GM23248 (cell line): ENCODE measurements around the gene GABRR3. TPM values are rescaled to one million over a fixed set of nuclear protein-coding genes. Genes with fewer than 3 reads are reported as not detected.

Source experiments
- DNase-seq: peaks from one replicate; pipeline ENCODE4 v3.0.0-alpha.2; 2015
- H2AFZ ChIP-seq: fragments of 200-600 bp; sonication (generic); 2 replicates; pipeline ENCODE4 v1.6.1; 2016; ENCODE audit warnings: antibody characterized with exemption
- H3F3A ChIP-seq: fragments of 200-600 bp; sonication (generic); 2 replicates; pipeline ENCODE4 v1.6.1; 2016; ENCODE audit warnings: mild to moderate bottlenecking, antibody characterized with exemption, mixed run types; ENCODE audit not compliant: insufficient read depth
- H3K27ac ChIP-seq: fragments of 200-600 bp; sonication (generic); 2 replicates; pipeline ENCODE4 v1.5.1; 2016; ENCODE audit warnings: mild to moderate bottlenecking
- H3K27me3 ChIP-seq: fragments of 200-600 bp; sonication (generic); replicated peaks from 2 replicates; pipeline ENCODE4 v1.6.1; 2016; ENCODE audit warnings: mild to moderate bottlenecking; ENCODE audit not compliant: insufficient read depth
- H3K36me3 ChIP-seq: fragments of 200-600 bp; sonication (generic); 2 replicates; pipeline ENCODE4 v1.6.1; 2016; ENCODE audit warnings: low read depth, mild to moderate bottlenecking
- H3K4me1 ChIP-seq: fragments of 200-600 bp; sonication (generic); 2 replicates; pipeline ENCODE4 v1.6.1; 2016; ENCODE audit warnings: mild to moderate bottlenecking; ENCODE audit not compliant: insufficient read depth
- H3K4me2 ChIP-seq: fragments of 200-600 bp; sonication (generic); one replicate; pipeline ENCODE4 v1.6.1; 2016; ENCODE audit warnings: mild to moderate bottlenecking; ENCODE audit not compliant: unreplicated experiment
- H3K4me3 ChIP-seq: fragments of 200-600 bp; sonication (generic); 2 replicates; pipeline ENCODE4 v1.5.1; 2016; ENCODE audit warnings: mild to moderate bottlenecking
- H3K79me2 ChIP-seq: fragments of 200-600 bp; sonication (generic); 2 replicates; pipeline ENCODE4 v1.6.1; 2016; ENCODE audit warnings: mild to moderate bottlenecking; ENCODE audit not compliant: insufficient read depth
- H3K9ac ChIP-seq: fragments of 200-600 bp; sonication (generic); 2 replicates; pipeline ENCODE4 v1.6.1; 2016; ENCODE audit warnings: mild to moderate bottlenecking
- H3K9me2 ChIP-seq: fragments of 200-600 bp; sonication (generic); 2 replicates; pipeline ENCODE4 v1.6.1; 2016; ENCODE audit warnings: mixed run types, mild to moderate bottlenecking, moderate library complexity; ENCODE audit not compliant: insufficient read depth
- H3K9me3 ChIP-seq: fragments of 200-600 bp; sonication (generic); one replicate; pipeline ENCODE4 v1.6.1; 2017; ENCODE audit warnings: low read depth
- H4K20me1 ChIP-seq: fragments of 200-600 bp; sonication (generic); 2 replicates; pipeline ENCODE4 v1.6.0; 2016; ENCODE audit not compliant: insufficient read depth
- EZH2 ChIP-seq: fragments of 200-600 bp; sonication (generic); IDR thresholded peaks from 2 replicates; pipeline ENCODE4 v1.6.1; 2018; ENCODE audit warnings: antibody characterized with exemption, mild to moderate bottlenecking; ENCODE audit not compliant: insufficient read depth, poor library complexity, severe bottlenecking
- EZH2phosphoT487 ChIP-seq: fragments of 200-600 bp; sonication (generic); IDR thresholded peaks from 2 replicates; pipeline ENCODE4 v1.6.1; 2018; ENCODE audit warnings: antibody characterized with exemption, moderate library complexity, mild to moderate bottlenecking, low read depth; ENCODE audit not compliant: insufficient read depth
- WGBS, 2 experiments: methylation state at CpG; one replicate each; pipeline ENCODE4 v1.1.6; 2015 to 2017; ENCODE audit warnings: low lambda C conversion rate in 2 of 2, low coverage in 1 of 2; ENCODE audit errors: missing lambda C conversion rate in 2 of 2; 5-methylcytosine and 5-hydroxymethylcytosine counted together
- in situ Hi-C: fragments of 300-500 bp; cut with MboI; formaldehyde crosslinking; loops from 2 replicates; pipeline ENCODE4 v1.15.0; 2020
- polyA plus RNA-seq: library from polyadenylated mRNA; unstranded; fragments of >200 nt; fragmentation: Nextera tagmentation; extraction: Ambion mirVana; gene quantifications from 2 replicates; pipeline ENCODE4 v1.2.1, GENCODE V29; 2016
- total RNA-seq: library from RNA; depleted of rRNA; stranded (reverse); fragments of >200 nt; shearing (Covaris generic); gene quantifications from 2 replicates; pipeline ENCODE4 v1.2.3, GENCODE V29; 2014

GABRR3 gene
- total and polyA plus RNA-seq, 2 experiments from 2014 or later: not detected

- Histone ChIP-seq H3K4me3 (no peak overlapping the region), H3K79me2 (no peaks in the 10 kb centered on the region), H3K27me3 (no peaks in the 10 kb centered on the region; the same call in 1 of the 2 replicates), H3K27ac (no peak overlapping the region), H4K20me1 (no peaks in the 10 kb centered on the region), H2AFZ (no peak overlapping the region), H3K9me3 (no peaks in the 10 kb centered on the region), H3K36me3 (no peaks in the 10 kb centered on the region), H3K4me2 (no peak overlapping the region), H3K4me1 (no peaks in the 10 kb centered on the region), H3K9ac (no peak overlapping the region), H3F3A (no peaks in the 10 kb centered on the region), H3K9me2 (no peaks in the 10 kb centered on the region)
- no peak for TF ChIP-seq EZH2phosphoT487
- 82 to 83% methylated on average over 7 of the region's 7 CpGs for WGBS, 2 experiments
- no peak for DNase-seq
- in situ Hi-C loops: no loop called here
Observed at GRCh38 chr3:98010194-98010882, 24.8 kb downstream of the GABRR3 start.

- Histone ChIP-seq H3K27me3 (no peaks in the 10 kb centered on the region), H3K4me2 (no peak overlapping the region), H3K9me3 (no peaks in the 10 kb centered on the region), H3K36me3 (no peaks in the 10 kb centered on the region), H3K79me2 (no peaks in the 10 kb centered on the region), H4K20me1 (no peaks in the 10 kb centered on the region), H3K9me2 (no peaks in the 10 kb centered on the region), H3K4me1 (no peaks in the 10 kb centered on the region), H3F3A (no peaks in the 10 kb centered on the region), H3K9ac (no peak overlapping the region), H3K4me3 (no peak overlapping the region), H3K27ac (no peak overlapping the region), H2AFZ (no peak overlapping the region)
- TF ChIP-seq EZH2phosphoT487 (no peak), EZH2 (no peak)
- no peak for DNase-seq
- in situ Hi-C loops: no loop called here
- 4 to 14% methylated on average over 2 of the region's 2 CpGs for WGBS, 2 experiments
Observed at GRCh38 chr3:98008855-98009254, 26.3 kb downstream of the GABRR3 start.

- Histone ChIP-seq H3K4me1 (no peaks in the 10 kb centered on the region), H3K9me2 (no peaks in the 10 kb centered on the region), H3K27me3 (no peaks in the 10 kb centered on the region), H2AFZ (no peak overlapping the region), H3K4me3 (no peak overlapping the region), H3K9me3 (no peaks in the 10 kb centered on the region), H3K79me2 (no peaks in the 10 kb centered on the region), H3F3A (no peaks in the 10 kb centered on the region), H4K20me1 (no peaks in the 10 kb centered on the region), H3K27ac (no peak overlapping the region), H3K9ac (no peak overlapping the region), H3K4me2 (no peak overlapping the region), H3K36me3 (no peaks in the 10 kb centered on the region)
- in situ Hi-C loops: no loop called here
- WGBS, 2 experiments: 42 to 55% methylated on average over 2 of the region's 2 CpGs
- TF ChIP-seq EZH2phosphoT487 (no peak), EZH2 (no peak)
- DNase-seq: no peak
Observed at GRCh38 chr3:98005438-98005837, 29.7 kb downstream of the GABRR3 start.

GRCh38 chr3:98004721-98005120, 30.4 kb downstream of the GABRR3 start:
- 54 to 59% methylated on average over 3 of the region's 3 CpGs for WGBS, 2 experiments
- Histone ChIP-seq H3K79me2 (no peaks in the 10 kb centered on the region), H3K27me3 (no peaks in the 10 kb centered on the region; the same call in 1 of the 2 replicates), H3K36me3 (no peaks in the 10 kb centered on the region), H2AFZ (no peak overlapping the region), H3K9ac (no peak overlapping the region), H3K9me3 (no peaks in the 10 kb centered on the region), H4K20me1 (no peaks in the 10 kb centered on the region), H3K4me2 (no peak overlapping the region), H3K4me3 (no peak overlapping the region), H3K9me2 (no peaks in the 10 kb centered on the region), H3K27ac (no peak overlapping the region), H3K4me1 (no peaks in the 10 kb centered on the region), H3F3A (no peaks in the 10 kb centered on the region)
- in situ Hi-C loops: no loop called here
- TF ChIP-seq EZH2 (no peak), EZH2phosphoT487 (no peak)
- DNase-seq: no peak
